ENCODE results near the gene WAPL.
A peak's percentile ranks its signal among the peaks of the same experiment; 100 is the strongest.

GRCh38 chr10:86439544-86439943 is 82.0 kb downstream of the WAPL start:
- TF ChIP-seq CTCF (IDR thresholded peaks at IDR 0.05), result peak in 1 of 7 experiments; percentile 12
- no peak for TF ChIP-seq POLR2A (IDR thresholded peaks at IDR 0.05)
